Activated T-helper 2 cell treated with anti-CD3 and anti-CD28 coated beads, Interferon-gamma antibody, Interleukin-2, Interleukin-4, amounts not matched to agents 10 μg/mL and 5 μg/mL and 100 μg/mL, durations not matched to agents 14 hours and 24 hours and 36 hours (primary cell): Measurements from ENCODE around the gene NTM. TPM values are rescaled to one million over a fixed set of nuclear protein-coding genes. Genes with fewer than 3 reads are reported as not detected.

Source experiments
- DNase-seq: peaks from one replicate; pipeline ENCODE4 v3.0.0; 2021; ENCODE audit warnings: low spot score
- H3K27ac Mint-ChIP-seq: one replicate; pipeline ENCODE4 v1.8.0; 2021; ENCODE audit warnings: mixed read lengths
- H3K27me3 Mint-ChIP-seq: one replicate; pipeline ENCODE4 v1.8.0; 2021; ENCODE audit warnings: low read depth, mixed read lengths
- H3K36me3 Mint-ChIP-seq: one replicate; pipeline ENCODE4 v1.8.0; 2021; ENCODE audit warnings: low read depth, mixed read lengths
- H3K4me1 Mint-ChIP-seq: one replicate; pipeline ENCODE4 v1.8.0; 2021; ENCODE audit warnings: low read depth, mixed read lengths
- H3K4me3 Mint-ChIP-seq: one replicate; pipeline ENCODE4 v1.8.0; 2021; ENCODE audit warnings: low read depth, mild to moderate bottlenecking, moderate library complexity, mixed read lengths
- H3K9me3 Mint-ChIP-seq: one replicate; pipeline ENCODE4 v1.8.0; 2021; ENCODE audit warnings: mixed read lengths
- intact Hi-C: fragments of 100-400 bp; cut with micrococcal nuclease; formaldehyde crosslinking; loops from one replicate; pipeline ENCODE4 v1.15.1; 2023
- total RNA-seq: library from RNA; stranded (reverse); gene quantifications from 2 replicates; pipeline ENCODE4 v1.2.3, GENCODE V29; 2022

The NTM gene
- total RNA-seq, 1 donor from 2014 or later: not detected

GRCh38 chr11:131644204-131644795 is 273.9 kb downstream of the NTM start:
- Mint-ChIP-seq H3K4me3 (no peak overlapping the region), H3K27me3 (no peaks in the 10 kb centered on the region), H3K9me3 (no peaks in the 10 kb centered on the region), H3K27ac (no peak overlapping the region), H3K36me3 (no peaks in the 10 kb centered on the region), H3K4me1 (peaks cover 1% of the 10 kb centered on the region)
- DNase-seq: no peak
- intact Hi-C loops: no loop called here

DNA sequence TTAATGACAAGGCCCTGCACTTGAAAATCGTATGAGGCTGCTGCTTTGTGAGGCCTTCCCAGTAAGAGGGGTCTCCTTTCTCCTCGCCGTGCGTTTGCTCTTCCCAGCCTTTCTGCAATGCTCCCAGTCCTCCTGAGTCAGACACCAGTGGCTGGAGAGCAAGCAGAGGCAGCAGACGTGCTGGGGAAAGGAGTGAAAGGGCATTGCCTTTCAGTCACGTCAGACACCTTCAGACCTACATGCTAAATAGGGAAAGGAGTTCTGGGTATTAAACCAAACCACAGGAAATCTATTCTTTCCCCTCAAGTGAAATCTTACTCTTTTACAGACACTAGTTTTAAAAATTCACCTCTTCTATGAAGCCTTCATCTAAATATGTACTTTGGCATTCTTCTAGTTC is 274.8 kb downstream of the NTM start:
- peaks cover 5% of the 10 kb centered on the region for H3K4me1 Mint-ChIP-seq

GRCh38 chr11:131649856-131650255 is 279.4 kb downstream of the NTM start:
- Mint-ChIP-seq H3K36me3 (no peaks in the 10 kb centered on the region), H3K27ac (no peak overlapping the region), H3K4me1 (peaks cover 5% of the 10 kb centered on the region), H3K9me3 (no peaks in the 10 kb centered on the region), H3K4me3 (no peak overlapping the region), H3K27me3 (no peaks in the 10 kb centered on the region)
- intact Hi-C loops: no loop called here
- no peak for DNase-seq

More for the DNA sequence above, 274.8 kb downstream of the NTM start:
- Mint-ChIP-seq H3K36me3 (no peaks in the 10 kb centered on the region), H3K27me3 (no peaks in the 10 kb centered on the region), H3K4me3 (no peak overlapping the region), H3K9me3 (no peaks in the 10 kb centered on the region), H3K27ac (no peak overlapping the region)
- intact Hi-C loops: no loop called here
- no peak for DNase-seq

- H3K4me3 Mint-ChIP-seq: no peak overlapping the region
- no peaks in the 10 kb centered on the region for H3K27me3 Mint-ChIP-seq
- H3K9me3 Mint-ChIP-seq: no peaks in the 10 kb centered on the region
- H3K4me1 Mint-ChIP-seq: peaks cover 3% of the 10 kb centered on the region
- no peak overlapping the region for H3K27ac Mint-ChIP-seq
- intact Hi-C loops: no loop called here
- DNase-seq: no peak
- no peaks in the 10 kb centered on the region for H3K36me3 Mint-ChIP-seq
Observed at GRCh38 chr11:131652231-131652630, 281.8 kb downstream of the NTM start.

DNA sequence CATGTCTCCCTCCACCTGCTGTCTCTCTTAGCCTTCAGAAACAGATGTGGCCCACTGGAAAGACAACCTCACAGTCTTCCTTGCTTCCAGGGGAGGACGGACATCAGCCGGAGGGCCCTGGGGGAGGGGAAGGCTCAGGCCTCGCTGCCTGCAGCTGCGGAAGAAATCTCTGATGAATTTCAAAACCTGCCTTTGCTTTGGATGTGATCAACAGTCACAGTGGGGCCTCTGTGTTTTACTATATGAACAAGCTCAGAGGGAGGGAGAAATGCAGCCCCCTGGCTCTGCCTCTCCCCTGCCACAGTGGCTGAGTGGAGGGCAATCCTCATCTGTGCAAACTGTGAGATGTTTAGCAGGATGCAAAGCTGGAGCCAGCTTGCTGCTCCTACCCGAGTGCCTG is 282.8 kb downstream of the NTM start:
- Mint-ChIP-seq H3K4me1 (peaks cover 3% of the 10 kb centered on the region), H3K9me3 (no peaks in the 10 kb centered on the region), H3K27ac (no peak overlapping the region), H3K36me3 (no peaks in the 10 kb centered on the region), H3K27me3 (no peaks in the 10 kb centered on the region), H3K4me3 (no peak overlapping the region)
- DNase-seq: no peak
- intact Hi-C loops: no loop called here

- no peak overlapping the region for H3K27ac Mint-ChIP-seq
- peaks cover 1% of the 10 kb centered on the region for H3K4me1 Mint-ChIP-seq
- H3K4me3 Mint-ChIP-seq: no peak overlapping the region
- intact Hi-C loops: no loop called here
- H3K36me3 Mint-ChIP-seq: no peaks in the 10 kb centered on the region
- no peaks in the 10 kb centered on the region for H3K9me3 Mint-ChIP-seq
- no peaks in the 10 kb centered on the region for H3K27me3 Mint-ChIP-seq
- no peak for DNase-seq
Observed at GRCh38 chr11:131654849-131655248, 284.4 kb downstream of the NTM start.

GRCh38 chr11:131656179-131656838 is 285.9 kb downstream of the NTM start:
- no peak overlapping the region for H3K27ac Mint-ChIP-seq
- no peaks in the 10 kb centered on the region for H3K9me3 Mint-ChIP-seq
- intact Hi-C loops: no loop called here
- no peaks in the 10 kb centered on the region for H3K27me3 Mint-ChIP-seq
- H3K4me1 Mint-ChIP-seq: no peaks in the 10 kb centered on the region
- no peak overlapping the region for H3K4me3 Mint-ChIP-seq
- no peak for DNase-seq
- no peaks in the 10 kb centered on the region for H3K36me3 Mint-ChIP-seq

- no peaks in the 10 kb centered on the region for H3K27me3 Mint-ChIP-seq
- H3K27ac Mint-ChIP-seq: no peak overlapping the region
- H3K36me3 Mint-ChIP-seq: no peaks in the 10 kb centered on the region
- no peaks in the 10 kb centered on the region for H3K9me3 Mint-ChIP-seq
- no peak overlapping the region for H3K4me3 Mint-ChIP-seq
- H3K4me1 Mint-ChIP-seq: no peaks in the 10 kb centered on the region
- intact Hi-C loops: no loop called here
- DNase-seq: no peak
Observed at GRCh38 chr11:131656839-131657211, 286.4 kb downstream of the NTM start.

DNA sequence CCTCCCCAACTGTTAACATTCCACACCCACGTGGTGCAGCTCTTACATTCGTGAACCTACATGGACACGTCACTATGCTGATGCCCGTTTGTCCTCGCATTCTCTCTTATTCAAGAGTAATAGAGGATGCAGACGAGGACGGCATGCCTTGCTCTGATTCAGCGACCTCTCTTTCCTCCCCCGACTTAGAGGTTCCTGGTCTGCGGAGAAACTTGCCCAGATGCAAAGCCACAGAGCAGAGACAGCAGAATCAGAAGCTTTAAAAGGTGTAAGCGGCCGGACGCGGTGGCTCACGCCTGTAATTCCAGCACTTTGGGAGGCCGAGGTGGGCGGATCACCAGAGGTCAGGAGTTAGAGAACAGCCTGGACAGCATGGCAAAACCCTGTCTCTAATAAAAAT is 288.0 kb downstream of the NTM start:
- H3K27me3 Mint-ChIP-seq: no peaks in the 10 kb centered on the region
- intact Hi-C loops: no loop called here

DNA sequence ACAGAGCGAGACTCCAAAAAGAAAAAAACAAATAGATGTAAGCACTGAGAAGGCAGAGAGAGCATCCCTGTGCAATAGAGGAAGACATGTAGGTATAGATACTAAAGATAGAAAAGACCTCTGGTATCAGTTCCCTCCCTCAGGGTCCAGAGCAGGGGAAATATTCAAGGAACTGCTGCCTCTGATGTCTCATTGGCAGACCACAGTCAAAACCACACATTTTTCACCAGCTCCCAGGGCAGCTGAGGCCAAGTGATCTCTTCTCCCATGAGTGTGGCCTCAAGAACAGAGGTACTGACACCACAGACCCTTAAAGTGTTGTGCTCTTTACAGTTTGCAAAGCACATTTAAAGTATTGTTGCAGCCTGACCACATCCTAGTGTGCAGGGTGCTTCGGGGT is 288.5 kb downstream of the NTM start:
- H3K36me3 Mint-ChIP-seq: no peaks in the 10 kb centered on the region
- no peaks in the 10 kb centered on the region for H3K9me3 Mint-ChIP-seq
- no peaks in the 10 kb centered on the region for H3K4me1 Mint-ChIP-seq
- no peak overlapping the region for H3K4me3 Mint-ChIP-seq
- DNase-seq: no peak
- H3K27me3 Mint-ChIP-seq: no peaks in the 10 kb centered on the region
- intact Hi-C loops: no loop called here
- no peak overlapping the region for H3K27ac Mint-ChIP-seq

More for the DNA sequence above, 288.0 kb downstream of the NTM start:
- no peak for DNase-seq
- no peak overlapping the region for H3K4me3 Mint-ChIP-seq
- no peaks in the 10 kb centered on the region for H3K36me3 Mint-ChIP-seq
- H3K9me3 Mint-ChIP-seq: no peaks in the 10 kb centered on the region
- H3K27ac Mint-ChIP-seq: no peak overlapping the region
- no peaks in the 10 kb centered on the region for H3K4me1 Mint-ChIP-seq

- Mint-ChIP-seq H3K4me3 (no peak overlapping the region), H3K27me3 (no peaks in the 10 kb centered on the region), H3K27ac (no peak overlapping the region), H3K36me3 (no peaks in the 10 kb centered on the region), H3K4me1 (no peaks in the 10 kb centered on the region), H3K9me3 (no peaks in the 10 kb centered on the region)
- intact Hi-C loops: no loop called here
- DNase-seq: no peak
Observed at GRCh38 chr11:131659931-131660330, 289.5 kb downstream of the NTM start.

GRCh38 chr11:131661132-131661531 is 290.7 kb downstream of the NTM start:
- Mint-ChIP-seq H3K4me3 (no peak overlapping the region), H3K9me3 (no peaks in the 10 kb centered on the region), H3K27me3 (no peaks in the 10 kb centered on the region), H3K27ac (no peak overlapping the region), H3K4me1 (no peaks in the 10 kb centered on the region), H3K36me3 (no peaks in the 10 kb centered on the region)
- no peak for DNase-seq
- intact Hi-C loops: no loop called here

GRCh38 chr11:131662317-131662972 is 292.0 kb downstream of the NTM start:
- intact Hi-C loops: no loop called here
- no peak overlapping the region for H3K4me3 Mint-ChIP-seq
- H3K36me3 Mint-ChIP-seq: no peaks in the 10 kb centered on the region
- no peaks in the 10 kb centered on the region for H3K4me1 Mint-ChIP-seq
- H3K27me3 Mint-ChIP-seq: no peaks in the 10 kb centered on the region
- H3K27ac Mint-ChIP-seq: no peak overlapping the region
- no peak for DNase-seq
- no peaks in the 10 kb centered on the region for H3K9me3 Mint-ChIP-seq
